ENCODE data around the gene GPR141.

Gene GPR141

DNA sequence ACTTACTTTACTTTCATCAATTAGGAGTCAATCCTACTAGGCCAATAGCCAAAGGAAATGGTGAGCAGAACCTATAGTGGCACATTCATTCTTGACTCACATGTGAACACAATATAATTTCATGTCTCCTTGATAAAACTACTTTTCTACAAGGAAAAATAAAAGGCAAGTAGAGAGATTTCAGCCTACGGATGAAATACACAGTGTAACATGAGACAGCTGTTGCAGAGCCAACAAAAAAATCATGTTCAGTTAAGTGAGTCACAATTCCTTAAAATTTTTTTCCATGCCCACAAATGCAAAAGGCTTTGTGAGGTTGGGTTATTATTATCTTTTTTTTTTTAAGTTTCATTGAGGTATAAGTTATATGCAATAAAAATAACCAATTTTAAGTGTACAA lies 54.8 kb downstream of the GPR141 start:
- no peaks in the 10 kb centered on the region for H3K9me3 ChIP-seq (replicated peaks; ENCODE audit: low read length)
- no peak overlapping the region for H3K9ac ChIP-seq (ENCODE audit: low read depth, low read length)
- no peaks in the 10 kb centered on the region for H3K4me1 ChIP-seq (ENCODE audit: control insufficient read depth, insufficient read depth, low read length)
- no peaks in the 10 kb centered on the region for H3K36me3 ChIP-seq (ENCODE audit: insufficient read depth, low read length)
- H3K4me2 ChIP-seq (ENCODE audit: low read length), result no peak overlapping the region
- H3K4me3 ChIP-seq (ENCODE audit: low read length), result no peak overlapping the region
- H3K27me3 ChIP-seq (ENCODE audit: control insufficient read depth, insufficient read depth, low read length), result no peaks in the 10 kb centered on the region

- Histone ChIP-seq H3K36me3 (ENCODE audit: insufficient read depth, low read length) (no peaks in the 10 kb centered on the region), H3K9me3 (replicated peaks; ENCODE audit: low read length) (no peaks in the 10 kb centered on the region), H3K9ac (ENCODE audit: low read depth, low read length) (no peak overlapping the region), H3K4me3 (ENCODE audit: low read length) (no peak overlapping the region), H3K4me2 (ENCODE audit: low read length) (no peak overlapping the region), H3K27me3 (ENCODE audit: control insufficient read depth, insufficient read depth, low read length) (no peaks in the 10 kb centered on the region), H3K4me1 (ENCODE audit: control insufficient read depth, insufficient read depth, low read length) (no peaks in the 10 kb centered on the region)
These were observed 56.8 kb downstream of the GPR141 start for GRCh38 chr7:37740398-37740797.

GRCh38 chr7:37741776-37742175 lies 58.2 kb downstream of the GPR141 start:
- Histone ChIP-seq H3K4me1 (ENCODE audit: control insufficient read depth, insufficient read depth, low read length) (no peaks in the 10 kb centered on the region), H3K9ac (ENCODE audit: low read depth, low read length) (no peak overlapping the region), H3K4me3 (ENCODE audit: low read length) (no peak overlapping the region), H3K36me3 (ENCODE audit: insufficient read depth, low read length) (no peaks in the 10 kb centered on the region), H3K27me3 (ENCODE audit: control insufficient read depth, insufficient read depth, low read length) (no peaks in the 10 kb centered on the region), H3K4me2 (ENCODE audit: low read length) (no peak overlapping the region), H3K9me3 (replicated peaks; ENCODE audit: low read length) (no peaks in the 10 kb centered on the region)

DNA sequence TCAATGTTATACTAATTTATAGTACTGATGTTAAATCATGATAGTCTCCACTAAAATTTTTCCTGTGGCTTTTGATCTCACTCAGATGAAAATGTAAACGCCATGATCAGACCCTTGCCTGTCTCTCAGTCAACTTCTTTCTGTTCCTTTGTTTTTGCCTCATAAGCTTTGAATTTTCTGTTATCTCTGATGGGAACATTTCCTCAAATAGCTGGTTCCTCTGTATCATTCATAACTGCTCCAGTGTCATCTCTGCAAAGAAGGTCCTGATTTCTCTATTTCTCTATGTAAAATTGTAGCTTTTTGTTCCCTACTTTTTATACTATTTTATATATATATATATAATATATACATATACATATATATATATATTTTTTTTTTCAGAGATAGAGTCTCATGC lies 67.5 kb downstream of the GPR141 start:
- Histone ChIP-seq H3K9ac (ENCODE audit: low read depth, low read length) (no peak overlapping the region), H3K27me3 (ENCODE audit: control insufficient read depth, insufficient read depth, low read length) (no peaks in the 10 kb centered on the region), H3K4me2 (ENCODE audit: low read length) (no peak overlapping the region), H3K9me3 (replicated peaks; ENCODE audit: low read length) (no peaks in the 10 kb centered on the region), H3K36me3 (ENCODE audit: insufficient read depth, low read length) (no peaks in the 10 kb centered on the region), H3K4me3 (ENCODE audit: low read length) (no peak overlapping the region), H3K4me1 (ENCODE audit: control insufficient read depth, insufficient read depth, low read length) (no peaks in the 10 kb centered on the region)

DNA sequence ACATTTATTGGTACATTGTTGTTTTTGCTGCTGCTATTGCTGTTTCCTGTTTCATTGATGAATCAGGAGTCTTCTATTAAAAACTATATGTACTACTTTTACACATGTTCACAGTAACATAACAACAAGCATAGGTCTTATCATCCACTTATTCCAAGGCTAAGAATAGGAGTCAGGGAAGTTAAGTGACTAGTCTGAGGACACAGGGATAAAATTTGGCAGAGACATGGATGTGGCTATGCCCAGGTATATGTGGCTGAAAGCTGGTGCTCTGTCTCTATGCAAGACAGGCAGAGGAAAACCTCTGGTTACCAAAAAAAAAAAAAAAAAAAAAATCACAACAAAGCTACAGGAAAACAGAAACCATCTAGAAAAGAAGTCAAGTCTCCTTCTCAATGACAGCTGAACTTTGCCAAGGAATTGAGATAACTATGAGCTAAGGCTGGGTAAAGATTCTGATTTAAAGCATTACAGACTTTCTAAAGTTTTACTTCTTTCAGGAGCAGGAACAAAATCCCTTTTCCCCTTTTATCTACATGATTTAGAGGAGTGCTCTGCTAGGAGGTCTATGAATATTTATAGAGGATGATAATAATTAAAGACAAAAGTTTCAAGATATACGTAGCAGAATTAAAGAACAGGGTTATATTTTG lies 70.0 kb downstream of the GPR141 start:
- Histone ChIP-seq H3K4me1 (ENCODE audit: control insufficient read depth, insufficient read depth, low read length) (no peaks in the 10 kb centered on the region), H3K4me3 (ENCODE audit: low read length) (no peak overlapping the region), H3K36me3 (ENCODE audit: insufficient read depth, low read length) (no peaks in the 10 kb centered on the region)

DNA sequence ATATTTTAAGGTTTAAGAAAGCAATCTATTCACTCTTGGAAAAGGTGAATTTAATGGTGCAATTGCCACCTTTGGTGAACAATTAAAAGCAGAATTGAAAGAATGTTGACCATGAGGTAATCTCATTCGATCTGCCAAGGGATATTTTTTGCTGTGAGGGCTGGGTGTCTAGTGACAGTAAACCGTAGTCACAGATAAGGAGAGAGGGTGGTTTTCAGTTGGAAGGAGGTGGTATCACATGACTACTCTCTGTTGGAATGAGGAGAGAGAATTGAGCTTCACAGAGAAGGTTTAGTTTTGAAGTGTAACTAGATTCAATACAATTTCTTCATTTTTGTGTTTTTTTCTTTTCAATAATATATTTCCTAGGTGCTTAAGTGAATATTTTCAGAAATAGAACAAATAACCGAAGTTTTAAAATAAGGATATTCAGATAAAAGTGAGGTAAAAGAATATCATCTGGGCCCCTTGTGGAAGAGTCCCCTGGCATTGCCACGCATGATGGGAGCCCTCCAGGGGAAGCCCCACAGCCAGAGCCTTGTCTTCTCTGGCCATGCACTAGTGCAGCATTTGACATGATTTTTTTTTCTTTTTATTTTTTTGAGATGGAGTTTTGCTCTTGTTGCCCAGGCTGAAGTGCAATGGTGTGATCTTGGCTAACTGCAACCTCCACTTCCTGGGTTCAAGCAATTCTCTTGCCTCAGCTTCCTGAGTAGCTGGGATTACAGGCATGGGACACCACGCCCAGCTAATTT lies 73.4 kb downstream of the GPR141 start:
- Histone ChIP-seq H3K36me3 (ENCODE audit: insufficient read depth, low read length) (no peaks in the 10 kb centered on the region), H3K27me3 (ENCODE audit: control insufficient read depth, insufficient read depth, low read length) (no peaks in the 10 kb centered on the region), H3K4me1 (ENCODE audit: control insufficient read depth, insufficient read depth, low read length) (no peaks in the 10 kb centered on the region), H3K9me3 (replicated peaks; ENCODE audit: low read length) (no peaks in the 10 kb centered on the region), H3K4me3 (ENCODE audit: low read length) (no peak overlapping the region), H3K4me2 (ENCODE audit: low read length) (no peak overlapping the region), H3K9ac (ENCODE audit: low read depth, low read length) (no peak overlapping the region)

More for the DNA sequence above, 70.0 kb downstream of the GPR141 start:
- H3K9ac ChIP-seq (ENCODE audit: low read depth, low read length), result no peak overlapping the region
- no peaks in the 10 kb centered on the region for H3K9me3 ChIP-seq (replicated peaks; ENCODE audit: low read length)
- no peak overlapping the region for H3K4me2 ChIP-seq (ENCODE audit: low read length)
- H3K27me3 ChIP-seq (ENCODE audit: control insufficient read depth, insufficient read depth, low read length), result no peaks in the 10 kb centered on the region

GRCh38 chr7:37757563-37757962 lies 74.0 kb downstream of the GPR141 start:
- Histone ChIP-seq H3K27me3 (ENCODE audit: control insufficient read depth, insufficient read depth, low read length) (no peaks in the 10 kb centered on the region), H3K36me3 (ENCODE audit: insufficient read depth, low read length) (no peaks in the 10 kb centered on the region), H3K4me3 (ENCODE audit: low read length) (no peak overlapping the region), H3K4me2 (ENCODE audit: low read length) (no peak overlapping the region), H3K9me3 (replicated peaks; ENCODE audit: low read length) (no peaks in the 10 kb centered on the region), H3K4me1 (ENCODE audit: control insufficient read depth, insufficient read depth, low read length) (no peaks in the 10 kb centered on the region), H3K9ac (ENCODE audit: low read depth, low read length) (no peak overlapping the region)

GRCh38 chr7:37758501-37759045 lies 75.0 kb downstream of the GPR141 start:
- Histone ChIP-seq H3K4me2 (ENCODE audit: low read length) (no peak overlapping the region), H3K4me1 (ENCODE audit: control insufficient read depth, insufficient read depth, low read length) (no peaks in the 10 kb centered on the region), H3K9ac (ENCODE audit: low read depth, low read length) (no peak overlapping the region)

DNA sequence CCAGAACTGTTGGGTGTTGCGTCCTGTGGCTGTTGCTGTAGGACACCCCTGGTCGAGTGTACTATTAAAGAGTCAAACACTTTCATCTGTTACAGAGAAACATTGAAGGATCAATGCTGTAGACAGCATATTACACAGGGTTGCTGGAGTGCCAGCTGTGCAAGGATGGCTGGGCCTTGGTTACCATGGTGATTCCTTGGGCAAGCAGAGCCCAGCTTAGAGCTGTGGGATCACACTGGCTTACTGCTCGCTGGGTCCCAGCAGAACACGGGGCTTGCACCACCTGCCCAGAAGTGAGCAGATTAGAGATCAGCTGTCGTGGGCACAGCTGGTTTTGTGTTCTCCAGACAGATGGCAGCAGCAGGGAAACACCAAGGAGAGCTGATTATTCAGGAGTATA lies 76.0 kb downstream of the GPR141 start:
- Histone ChIP-seq H3K4me2 (ENCODE audit: low read length) (no peak overlapping the region), H3K36me3 (ENCODE audit: insufficient read depth, low read length) (no peaks in the 10 kb centered on the region), H3K9ac (ENCODE audit: low read depth, low read length) (no peak overlapping the region), H3K4me3 (ENCODE audit: low read length) (no peak overlapping the region), H3K9me3 (replicated peaks; ENCODE audit: low read length) (no peaks in the 10 kb centered on the region), H3K4me1 (ENCODE audit: control insufficient read depth, insufficient read depth, low read length) (no peaks in the 10 kb centered on the region), H3K27me3 (ENCODE audit: control insufficient read depth, insufficient read depth, low read length) (no peaks in the 10 kb centered on the region)

More at GRCh38 chr7:37758501-37759045, 75.0 kb downstream of the GPR141 start:
- no peaks in the 10 kb centered on the region for H3K27me3 ChIP-seq (ENCODE audit: control insufficient read depth, insufficient read depth, low read length)
- H3K4me3 ChIP-seq (ENCODE audit: low read length), result no peak overlapping the region
- H3K36me3 ChIP-seq (ENCODE audit: insufficient read depth, low read length), result no peaks in the 10 kb centered on the region
- H3K9me3 ChIP-seq (replicated peaks; ENCODE audit: low read length), result no peaks in the 10 kb centered on the region

GRCh38 chr7:37765421-37765829 lies 81.9 kb downstream of the GPR141 start:
- Histone ChIP-seq H3K4me1 (ENCODE audit: control insufficient read depth, insufficient read depth, low read length) (no peaks in the 10 kb centered on the region), H3K9me3 (replicated peaks; ENCODE audit: low read length) (no peaks in the 10 kb centered on the region), H3K36me3 (ENCODE audit: insufficient read depth, low read length) (no peaks in the 10 kb centered on the region), H3K4me2 (ENCODE audit: low read length) (no peak overlapping the region), H3K4me3 (ENCODE audit: low read length) (no peak overlapping the region), H3K27me3 (ENCODE audit: control insufficient read depth, insufficient read depth, low read length) (no peaks in the 10 kb centered on the region), H3K9ac (ENCODE audit: low read depth, low read length) (no peak overlapping the region)

- no peaks in the 10 kb centered on the region for H3K27me3 ChIP-seq (ENCODE audit: control insufficient read depth, insufficient read depth, low read length)
- no peaks in the 10 kb centered on the region for H3K4me1 ChIP-seq (ENCODE audit: control insufficient read depth, insufficient read depth, low read length)
- no peak overlapping the region for H3K9ac ChIP-seq (ENCODE audit: low read depth, low read length)
- no peak overlapping the region for H3K4me3 ChIP-seq (ENCODE audit: low read length)
- no peaks in the 10 kb centered on the region for H3K9me3 ChIP-seq (replicated peaks; ENCODE audit: low read length)
- no peaks in the 10 kb centered on the region for H3K36me3 ChIP-seq (ENCODE audit: insufficient read depth, low read length)
- no peak overlapping the region for H3K4me2 ChIP-seq (ENCODE audit: low read length)
These were observed 82.4 kb downstream of the GPR141 start for GRCh38 chr7:37765872-37766525.

All from skeletal muscle satellite cell (primary cell).